Skin epidermis (tissue), 12 donors: ENCODE measurements around the gene APOBEC3A.
A peak's percentile ranks its signal among the peaks of the same experiment; 100 is the strongest.

ENCODE experiments used
- H3K27ac ChIP-seq, 21 experiments: fragments of 200-600 bp; sonication (generic) in 11 of 21; one replicate each; pipeline ENCODE4 v1.5.0; 2020; ENCODE audit warnings: mild to moderate bottlenecking in 3 of 21, inconsistent platforms in 2 of 21, moderate library complexity in 2 of 21
- H3K4me3 ChIP-seq, 7 experiments: fragments of 200-600 bp; sonication (generic) in 2 of 7; one replicate each; pipeline ENCODE4 v1.5.0; 2020; ENCODE audit warnings: inconsistent platforms in 2 of 7, mild to moderate bottlenecking in 2 of 7, moderate library complexity in 1 of 7

APOBEC3A gene

GRCh38 chr22:38957046-38957770 is at the start of gene APOBEC3A:
APOBEC3A (plus strand) TSS chr22:38957609; CDS start chr22:38957692, 83 bp downstream.
- peak within 1 kb of the TSS in 3 of 21 experiments; percentile 8 to 26 (median 17) for H3K27ac ChIP-seq
- H3K4me3 ChIP-seq, result no peak within 1 kb of the TSS

GRCh38 chr22:38907767-38908166 is 49.6 kb upstream of the APOBEC3A start:
- Histone ChIP-seq H3K27ac (no peak overlapping the region), H3K4me3 (no peak overlapping the region)

GRCh38 chr22:38911434-38911833 is 46.0 kb upstream of the APOBEC3A start:
- H3K4me3 ChIP-seq, result no peak overlapping the region
- H3K27ac ChIP-seq, result no peak overlapping the region

- no peak overlapping the region for H3K4me3 ChIP-seq
- no peak overlapping the region for H3K27ac ChIP-seq
These were observed 37.7 kb upstream of the APOBEC3A start for GRCh38 chr22:38919631-38920190.

GRCh38 chr22:38921120-38921519 is 36.3 kb upstream of the APOBEC3A start:
- H3K4me3 ChIP-seq, result no peak overlapping the region
- H3K27ac ChIP-seq, result no peak overlapping the region

- Histone ChIP-seq H3K27ac (no peak overlapping the region), H3K4me3 (no peak overlapping the region)
These were observed 35.6 kb upstream of the APOBEC3A start for GRCh38 chr22:38921806-38922205.

GRCh38 chr22:38923463-38924346 is 33.7 kb upstream of the APOBEC3A start:
- Histone ChIP-seq H3K4me3 (no peak overlapping the region), H3K27ac (peak overlapping the region in 7 of 21 experiments; percentile 4 to 57 (median 25))

- Histone ChIP-seq H3K4me3 (no peak overlapping the region), H3K27ac (peak overlapping the region in 4 of 21 experiments; percentile 4 to 57 (median 32))
These were observed 33.0 kb upstream of the APOBEC3A start for GRCh38 chr22:38924347-38924952.

GRCh38 chr22:38925571-38926041 is 31.8 kb upstream of the APOBEC3A start:
- Histone ChIP-seq H3K4me3 (no peak overlapping the region), H3K27ac (no peak overlapping the region)

GRCh38 chr22:38927033-38927781 is 30.2 kb upstream of the APOBEC3A start:
- Histone ChIP-seq H3K27ac (no peak overlapping the region), H3K4me3 (peak overlapping the region in 1 of 7 experiments; percentile 27)

GRCh38 chr22:38930512-38930911 is 26.9 kb upstream of the APOBEC3A start:
- no peak overlapping the region for H3K27ac ChIP-seq
- H3K4me3 ChIP-seq, result no peak overlapping the region

GRCh38 chr22:38935023-38935422 is 22.4 kb upstream of the APOBEC3A start:
- no peak overlapping the region for H3K27ac ChIP-seq
- H3K4me3 ChIP-seq, result no peak overlapping the region

GRCh38 chr22:38935616-38936015 is 21.8 kb upstream of the APOBEC3A start:
- Histone ChIP-seq H3K27ac (no peak overlapping the region), H3K4me3 (no peak overlapping the region)

- no peak overlapping the region for H3K27ac ChIP-seq
- no peak overlapping the region for H3K4me3 ChIP-seq
These were observed 20.8 kb upstream of the APOBEC3A start for GRCh38 chr22:38936562-38936961.

GRCh38 chr22:38937036-38937435 is 20.4 kb upstream of the APOBEC3A start:
- H3K4me3 ChIP-seq, result no peak overlapping the region
- H3K27ac ChIP-seq, result no peak overlapping the region

- Histone ChIP-seq H3K27ac (no peak overlapping the region), H3K4me3 (no peak overlapping the region)
These were observed 19.9 kb upstream of the APOBEC3A start for GRCh38 chr22:38937541-38937940.

- no peak overlapping the region for H3K27ac ChIP-seq
- H3K4me3 ChIP-seq, result no peak overlapping the region
These were observed 19.2 kb upstream of the APOBEC3A start for GRCh38 chr22:38938221-38938620.

GRCh38 chr22:38938925-38939324 is 18.5 kb upstream of the APOBEC3A start:
- Histone ChIP-seq H3K27ac (no peak overlapping the region), H3K4me3 (no peak overlapping the region)

- no peak overlapping the region for H3K27ac ChIP-seq
- no peak overlapping the region for H3K4me3 ChIP-seq
These were observed 16.5 kb upstream of the APOBEC3A start for GRCh38 chr22:38940811-38941384.
